Tibial nerve (tissue), 4 donors: Measurements from ENCODE around the gene NDUFAF2. TPM values are rescaled to one million over a fixed set of nuclear protein-coding genes. Genes with fewer than 3 reads are reported as not detected.
"Not testable (repeated sequence)": the region's sequence is repeated elsewhere in the genome, so short reads cannot be mapped to it uniquely, and the experiment has no call there.

ENCODE experiments used
- DNase-seq, 2 donors: peaks; one replicate each; pipeline ENCODE4 v3.0.0-alpha.2; 2019; ENCODE audit warnings: low spot score in 2 of 2
- H3K27ac ChIP-seq, 4 donors: fragments of 200-600 bp; sonication (generic) in 3 of 4; one replicate each; pipeline ENCODE4 v1.5.1; 2017 to 2019; ENCODE audit warnings: mild to moderate bottlenecking in 1 of 4
- H3K27me3 ChIP-seq, 2 donors: fragments of 200-600 bp; sonication (generic) in 1 of 2; one replicate each; pipeline versions ENCODE4 v1.5.1 to v1.6.0; 2017 to 2019
- H3K36me3 ChIP-seq, 3 donors: fragments of 200-600 bp; sonication (generic); one replicate each; pipeline ENCODE4 v1.5.1; 2018 to 2019
- H3K4me1 ChIP-seq, 4 donors: fragments of 200-600 bp; sonication (generic) in 3 of 4; one replicate each; pipeline ENCODE4 v1.5.1; 2017 to 2019
- H3K4me3 ChIP-seq, 4 donors: fragments of 200-600 bp; sonication (generic) in 3 of 4; one replicate each; pipeline ENCODE4 v1.5.1; 2017 to 2019; ENCODE audit warnings: mild to moderate bottlenecking in 1 of 4, moderate library complexity in 1 of 4
- H3K9me3 ChIP-seq, 4 donors: fragments of 200-600 bp; sonication (generic) in 3 of 4; one replicate each; pipeline ENCODE4 v1.5.1; 2017 to 2019
- EP300 ChIP-seq, 2 donors: sonication (generic); formaldehyde crosslinking; IDR thresholded peaks; one replicate each; pipeline ENCODE4 v1.6.1; 2017; ENCODE audit warnings: antibody characterized with exemption in 2 of 2, mild to moderate bottlenecking in 1 of 2
- POLR2A ChIP-seq, 2 donors: fragments of 450-650 bp; IDR thresholded peaks; one replicate each; pipeline ENCODE4 v1.6.1; 2017; ENCODE audit warnings: antibody characterized with exemption in 2 of 2, mild to moderate bottlenecking in 2 of 2, moderate library complexity in 2 of 2
- WGBS, 2 donors: methylation state at CpG; one replicate each; pipeline ENCODE4 v1.1.5; 2018; 5-methylcytosine and 5-hydroxymethylcytosine counted together
- total RNA-seq, 4 donors: library from RNA; depleted of rRNA; stranded (reverse); fragments of >200 nt; gene quantifications; one replicate each; pipeline ENCODE4 v1.1.0, GENCODE V29; 2016
- TF ChIP-seq, protein P1 (sequence below), 5 experiments: fragments of 200-600 bp in 3 of 5; fragments of 450-650 bp in 2 of 5; sonication (generic) in 3 of 5; IDR thresholded peaks; one replicate each; pipeline ENCODE4 v1.5.1; 2016 to 2019; ENCODE audit warnings: antibody characterized with exemption in 5 of 5, mild to moderate bottlenecking in 3 of 5, moderate library complexity in 2 of 5

NDUFAF2 gene
- total RNA-seq, 4 donors from 2014 or later, result 16.2 to 46.5 (median 24.2) TPM

DNA sequence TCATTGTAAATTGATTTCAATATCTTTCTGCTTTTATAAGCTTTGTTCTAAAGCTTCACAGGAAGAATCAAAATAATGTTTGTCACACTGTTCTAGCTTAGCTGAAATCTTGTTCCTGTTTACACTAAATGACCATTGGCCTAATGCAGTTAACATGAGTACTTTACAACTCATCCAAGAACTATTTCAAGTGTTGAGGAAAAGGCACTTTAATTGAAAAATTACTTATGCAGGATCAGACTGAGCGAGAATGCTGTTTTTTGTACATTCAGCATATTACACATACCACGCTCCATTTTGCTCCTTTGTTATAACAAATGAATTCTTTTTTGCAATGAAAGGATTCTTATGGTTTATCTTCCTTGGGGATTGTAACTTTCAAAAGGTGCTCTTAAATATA is 239.7 kb downstream of the NDUFAF2 start:
- no peak for TF ChIP-seq POLR2A (IDR thresholded peaks at IDR 0.05)

GRCh38 chr5:61186634-61187033 is 241.6 kb downstream of the NDUFAF2 start:
- H3K27ac ChIP-seq, result no peak overlapping the region
- DNase-seq, result no peak
- H3K9me3 ChIP-seq, result peaks cover 0 to under 1% (median 0%) of the 10 kb centered on the region in 4 donors
- WGBS, 2 donors, result 71 to 76% methylated on average over 2 of the region's 2 CpGs
- TF ChIP-seq EP300 (IDR thresholded peaks at IDR 0.05), result no peak
- TF ChIP-seq, protein P1, sequence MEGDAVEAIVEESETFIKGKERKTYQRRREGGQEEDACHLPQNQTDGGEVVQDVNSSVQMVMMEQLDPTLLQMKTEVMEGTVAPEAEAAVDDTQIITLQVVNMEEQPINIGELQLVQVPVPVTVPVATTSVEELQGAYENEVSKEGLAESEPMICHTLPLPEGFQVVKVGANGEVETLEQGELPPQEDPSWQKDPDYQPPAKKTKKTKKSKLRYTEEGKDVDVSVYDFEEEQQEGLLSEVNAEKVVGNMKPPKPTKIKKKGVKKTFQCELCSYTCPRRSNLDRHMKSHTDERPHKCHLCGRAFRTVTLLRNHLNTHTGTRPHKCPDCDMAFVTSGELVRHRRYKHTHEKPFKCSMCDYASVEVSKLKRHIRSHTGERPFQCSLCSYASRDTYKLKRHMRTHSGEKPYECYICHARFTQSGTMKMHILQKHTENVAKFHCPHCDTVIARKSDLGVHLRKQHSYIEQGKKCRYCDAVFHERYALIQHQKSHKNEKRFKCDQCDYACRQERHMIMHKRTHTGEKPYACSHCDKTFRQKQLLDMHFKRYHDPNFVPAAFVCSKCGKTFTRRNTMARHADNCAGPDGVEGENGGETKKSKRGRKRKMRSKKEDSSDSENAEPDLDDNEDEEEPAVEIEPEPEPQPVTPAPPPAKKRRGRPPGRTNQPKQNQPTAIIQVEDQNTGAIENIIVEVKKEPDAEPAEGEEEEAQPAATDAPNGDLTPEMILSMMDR (IDR thresholded peaks at IDR 0.05), result no peak
- TF ChIP-seq POLR2A (IDR thresholded peaks at IDR 0.05), result no peak
- H3K4me3 ChIP-seq, result no peak overlapping the region
- no peaks in the 10 kb centered on the region for H3K4me1 ChIP-seq
- H3K36me3 ChIP-seq, result no peaks in the 10 kb centered on the region
- H3K27me3 ChIP-seq, result no peaks in the 10 kb centered on the region

More for the DNA sequence above, 239.7 kb downstream of the NDUFAF2 start:
- Histone ChIP-seq H3K36me3 (no peaks in the 10 kb centered on the region), H3K4me3 (no peak overlapping the region), H3K27ac (no peak overlapping the region), H3K27me3 (no peaks in the 10 kb centered on the region), H3K9me3 (no peaks in the 10 kb centered on the region), H3K4me1 (no peaks in the 10 kb centered on the region)
- WGBS, 2 donors, result 64 to 69% methylated on average over 2 of the region's 2 CpGs
- no peak for DNase-seq

DNA sequence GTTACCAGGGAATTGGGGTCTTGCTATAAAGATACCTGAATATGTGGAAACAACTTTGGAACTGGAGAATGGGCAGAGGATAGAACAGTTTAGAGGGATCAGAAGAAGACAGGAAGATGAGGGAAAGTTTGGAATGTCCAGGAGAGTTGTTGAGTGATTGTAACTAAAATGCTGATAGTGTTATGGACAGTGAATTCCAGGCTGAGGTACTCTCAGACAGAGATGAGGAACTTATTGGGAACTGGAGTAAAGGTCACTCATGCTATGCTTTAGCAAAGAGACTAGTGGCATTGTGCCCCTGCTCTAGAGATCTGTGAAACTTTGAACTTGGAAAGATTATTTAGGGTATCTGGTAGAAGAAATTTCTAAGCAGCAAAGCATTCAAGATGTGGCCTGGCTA is 242.3 kb downstream of the NDUFAF2 start:
- not testable (repeated sequence) for DNase-seq

DNA sequence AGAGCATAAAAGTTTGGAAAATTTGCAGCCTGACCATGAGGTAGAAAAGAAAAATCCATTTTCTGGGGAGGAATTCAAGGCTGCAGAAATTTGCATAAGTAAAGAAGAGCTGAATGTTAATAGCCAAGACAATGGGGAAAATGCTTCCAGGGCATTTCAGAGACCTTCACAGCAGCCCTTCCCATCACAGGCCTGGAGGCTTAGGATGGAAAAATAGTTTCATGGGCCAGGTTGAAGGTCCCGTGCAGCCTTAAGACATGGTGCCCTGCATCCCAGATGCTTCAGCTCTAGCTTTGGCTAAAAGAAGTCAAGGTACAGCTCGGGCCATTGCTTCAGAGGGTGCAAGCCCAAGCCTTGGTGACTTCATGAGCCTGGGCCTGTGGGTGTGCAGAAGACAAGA is 242.8 kb downstream of the NDUFAF2 start:
- not testable (repeated sequence) for H3K4me3 ChIP-seq, H3K27ac ChIP-seq, H3K27me3 ChIP-seq, DNase-seq, H3K9me3 ChIP-seq, H3K4me1 ChIP-seq, H3K36me3 ChIP-seq
- WGBS, 2 donors, result 88 to 91% methylated on average over 2 of the region's 2 CpGs

More for the DNA sequence above, 242.3 kb downstream of the NDUFAF2 start:
- H3K36me3 ChIP-seq, H3K27me3 ChIP-seq, H3K9me3 ChIP-seq, H3K4me1 ChIP-seq, H3K27ac ChIP-seq, H3K4me3 ChIP-seq: not testable (repeated sequence)

- 86 to 88% methylated on average over 2 of the region's 2 CpGs for WGBS, 2 donors
- TF ChIP-seq EP300 (IDR thresholded peaks at IDR 0.05), result no peak
- no peak for TF ChIP-seq POLR2A (IDR thresholded peaks at IDR 0.05)
- Histone ChIP-seq H3K27ac (no peak overlapping the region), H3K9me3 (peaks cover 0 to 16% (median 0%) of the 10 kb centered on the region in 4 donors), H3K4me3 (no peak overlapping the region), H3K36me3 (peaks cover 0 to 7% (median 0%) of the 10 kb centered on the region in 3 donors), H3K27me3 (no peaks in the 10 kb centered on the region), H3K4me1 (no peaks in the 10 kb centered on the region)
- DNase-seq, result no peak
Measured at GRCh38 chr5:61198606-61199005, 253.6 kb downstream of the NDUFAF2 start.

GRCh38 chr5:61200582-61201155 is 255.7 kb downstream of the NDUFAF2 start:
- H3K27ac ChIP-seq, result no peak overlapping the region
- no peaks in the 10 kb centered on the region for H3K4me1 ChIP-seq
- 88 to 93% methylated on average over 5 to 6 of the region's 8 CpGs for WGBS, 2 donors
- TF ChIP-seq EP300 (IDR thresholded peaks at IDR 0.05) (no peak), POLR2A (IDR thresholded peaks at IDR 0.05) (no peak)
- TF ChIP-seq, protein P1 (IDR thresholded peaks at IDR 0.05), result no peak
- no peak for DNase-seq
- H3K36me3 ChIP-seq, result peaks cover 0 to 7% (median 0%) of the 10 kb centered on the region in 3 donors
- H3K27me3 ChIP-seq, result no peaks in the 10 kb centered on the region
- peaks cover 0 to 20% (median 0%) of the 10 kb centered on the region in 4 donors for H3K9me3 ChIP-seq
- H3K4me3 ChIP-seq, result no peak overlapping the region

DNA sequence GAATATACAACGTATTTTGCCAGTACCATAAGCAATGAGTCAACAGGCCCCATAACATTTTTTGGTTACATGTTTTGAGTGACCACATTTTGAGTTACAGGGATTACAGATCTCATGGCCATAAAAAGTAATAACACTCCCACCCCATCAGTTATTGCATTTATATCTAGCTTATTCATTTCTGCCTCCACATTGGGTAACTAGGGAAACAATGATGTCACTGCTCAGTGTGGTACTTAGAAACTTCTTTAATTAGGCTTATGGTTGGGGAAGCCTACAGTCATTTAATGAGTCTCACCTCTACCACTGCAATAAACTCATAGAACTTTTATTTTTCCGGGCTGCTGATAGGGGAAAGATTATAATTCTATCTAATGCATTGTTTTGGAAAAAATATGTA is 257.2 kb downstream of the NDUFAF2 start:
- Histone ChIP-seq H3K9me3 (peaks cover 0 to 20% (median 0%) of the 10 kb centered on the region in 4 donors), H3K27me3 (no peaks in the 10 kb centered on the region), H3K4me3 (no peak overlapping the region), H3K27ac (no peak overlapping the region), H3K4me1 (no peaks in the 10 kb centered on the region), H3K36me3 (peaks cover 0 to 7% (median 0%) of the 10 kb centered on the region in 3 donors)
- DNase-seq, result no peak
- TF ChIP-seq, protein P1 (IDR thresholded peaks at IDR 0.05), result no peak
- TF ChIP-seq POLR2A (IDR thresholded peaks at IDR 0.05) (no peak), EP300 (IDR thresholded peaks at IDR 0.05) (no peak)
- 86 to 90% methylated on average over 2 of the region's 2 CpGs for WGBS, 2 donors

Other genes with a start within 250 kb of the NDUFAF2 start
- 1 to 10 TPM; 2.2 to 5.7 (median 4.4) TPM for gene DEPDC1B, start 245.0 kb upstream of the NDUFAF2 start, total RNA-seq
- 10 to 100 TPM in 3 of 4 donors, 1 to 10 TPM in 1; 9.0 to 28.0 (median 15.8) TPM for gene ELOVL7, start 100.9 kb upstream of the NDUFAF2 start, total RNA-seq
- 10 to 100 TPM; 10.5 to 17.5 (median 15.8) TPM for gene ERCC8, start 135 bp upstream of the NDUFAF2 start, total RNA-seq
- 10 to 100 TPM; 12.0 to 16.6 (median 14.4) TPM for gene SMIM15, start 217.3 kb downstream of the NDUFAF2 start, total RNA-seq